NCI-H2196 (cell line): ENCODE data around the gene TNFRSF17.
"Not testable (repeated sequence)": the region's sequence is repeated elsewhere in the genome, so short reads cannot be mapped to it uniquely, and the experiment has no call there.

Source experiments
- DNase-seq: peaks from one replicate; lab custom pipeline; 2025; ENCODE audit not compliant: unreplicated experiment; lab: John Stamatoyannopoulos, UW

TNFRSF17 gene

DNA sequence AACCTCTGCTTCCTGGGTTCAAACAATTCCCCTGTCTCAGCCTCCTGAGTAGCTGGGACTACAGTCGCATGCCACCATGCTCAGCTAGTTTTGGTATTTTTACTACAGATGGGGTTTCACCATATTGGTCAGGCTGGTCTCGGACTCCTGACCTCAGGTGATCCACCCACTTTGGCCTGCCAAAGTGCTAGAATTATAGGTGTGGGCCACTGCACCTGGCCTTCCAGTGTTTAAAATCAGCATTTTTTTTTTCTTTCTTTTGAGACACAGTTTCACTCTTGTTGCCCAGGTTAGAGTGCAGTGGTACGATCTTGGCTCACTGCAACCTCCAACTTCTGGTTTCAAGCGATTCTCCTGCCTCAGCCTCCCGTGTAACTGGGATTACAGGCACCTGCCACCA lies 5.3 kb downstream of the TNFRSF17 start:
- not testable (repeated sequence) for DNase-seq

DNA sequence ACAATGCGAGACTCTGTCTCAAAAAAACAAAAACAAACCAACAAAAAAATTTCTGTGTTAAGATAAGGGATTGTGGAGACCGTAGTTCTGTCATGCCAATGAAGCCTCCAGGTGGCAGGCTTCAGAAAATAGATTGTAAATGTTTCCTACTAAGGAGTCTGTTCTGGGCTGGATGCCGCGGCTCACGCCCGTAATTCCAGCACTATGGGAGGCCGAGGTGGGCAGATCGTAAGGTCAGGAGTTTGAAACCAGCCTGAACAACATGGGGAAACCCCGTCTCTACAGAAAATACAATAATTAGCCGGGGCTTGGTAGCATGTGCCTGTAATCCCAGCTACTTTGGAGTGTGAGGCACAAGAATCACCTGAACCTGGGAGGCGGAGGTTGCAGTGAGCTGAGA lies 7.1 kb downstream of the TNFRSF17 start:
- no peak for DNase-seq

DNA sequence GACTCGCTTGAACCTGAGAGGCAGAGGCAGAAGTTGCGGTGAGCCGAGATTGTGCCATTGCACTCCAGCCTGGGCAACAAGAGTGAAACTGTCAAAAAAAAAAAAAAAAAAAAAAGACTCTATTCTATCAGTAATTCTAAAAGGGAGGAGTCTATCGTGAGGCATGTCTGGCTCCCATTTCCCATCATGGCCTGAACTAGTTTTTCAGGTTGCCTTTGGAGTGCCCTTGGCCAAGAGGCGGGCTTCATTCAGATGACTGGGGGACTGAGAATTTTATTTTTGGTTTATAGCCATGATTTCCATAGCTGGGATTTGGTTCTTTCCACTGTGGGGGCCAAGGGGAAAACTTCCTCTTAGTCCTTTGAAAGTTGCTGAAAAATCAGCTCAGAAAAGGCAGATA lies 8.1 kb downstream of the TNFRSF17 start:
- DNase-seq = no peak

DNA sequence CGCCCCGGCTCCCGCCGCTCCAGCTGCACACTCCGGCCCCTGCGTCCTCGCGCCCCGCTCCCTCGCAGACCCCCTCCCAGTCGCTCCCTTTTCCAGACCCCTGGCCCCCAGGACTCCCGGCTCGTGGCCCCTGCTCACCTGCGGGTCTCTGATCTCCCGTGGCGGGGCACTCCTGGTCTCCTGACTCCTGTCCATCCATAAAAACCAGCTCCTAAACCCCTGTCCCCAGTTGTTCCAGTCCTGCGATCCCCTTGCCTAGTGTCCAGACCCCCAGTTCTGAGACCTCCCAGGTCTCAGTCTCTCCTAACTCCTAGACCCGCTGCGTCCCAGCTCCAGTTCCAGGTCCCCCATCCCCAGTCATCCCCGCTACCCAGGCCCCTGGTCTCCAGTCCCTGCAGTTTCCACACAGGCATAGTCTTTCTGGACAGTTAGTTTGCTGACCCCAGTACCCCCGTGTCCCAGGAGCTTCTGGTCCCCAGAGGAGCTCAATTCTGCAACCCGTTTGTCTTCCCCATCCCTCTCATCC lies 11.9 kb downstream of the TNFRSF17 start:
- DNase-seq = no peak

DNA sequence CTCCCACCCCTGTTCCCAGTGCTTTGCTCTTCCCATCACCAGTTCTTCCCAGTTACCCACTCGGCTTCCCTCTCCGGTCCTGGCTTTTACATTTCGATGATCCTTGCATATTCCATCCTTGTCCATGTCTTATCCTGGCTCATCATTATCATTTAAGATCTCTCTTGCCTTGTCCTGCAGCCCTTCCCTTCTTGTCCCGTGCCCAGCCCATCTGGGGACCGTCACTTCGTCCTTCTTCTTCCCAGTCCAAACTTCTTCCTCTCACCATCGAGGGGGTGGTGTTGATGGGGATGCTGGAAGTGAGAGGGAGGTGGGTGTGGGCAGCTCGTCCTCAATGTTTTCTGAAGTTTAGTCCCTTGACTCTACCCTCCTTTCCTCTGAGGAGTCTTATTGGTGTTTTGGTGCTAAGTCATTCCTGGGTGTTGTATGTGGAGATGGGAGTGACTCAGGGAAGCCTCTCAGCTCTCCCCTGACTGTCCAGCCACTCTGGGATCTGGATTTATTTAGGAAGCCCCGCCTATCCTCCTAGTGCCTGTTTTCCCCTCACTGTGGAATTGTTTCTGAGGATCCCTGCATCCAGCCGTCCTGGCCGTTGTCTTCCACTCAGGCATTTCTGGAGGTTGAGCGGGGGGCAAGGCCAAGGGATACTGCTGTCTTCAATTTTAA lies 12.5 kb downstream of the TNFRSF17 start:
- DNase-seq = no peak

DNA sequence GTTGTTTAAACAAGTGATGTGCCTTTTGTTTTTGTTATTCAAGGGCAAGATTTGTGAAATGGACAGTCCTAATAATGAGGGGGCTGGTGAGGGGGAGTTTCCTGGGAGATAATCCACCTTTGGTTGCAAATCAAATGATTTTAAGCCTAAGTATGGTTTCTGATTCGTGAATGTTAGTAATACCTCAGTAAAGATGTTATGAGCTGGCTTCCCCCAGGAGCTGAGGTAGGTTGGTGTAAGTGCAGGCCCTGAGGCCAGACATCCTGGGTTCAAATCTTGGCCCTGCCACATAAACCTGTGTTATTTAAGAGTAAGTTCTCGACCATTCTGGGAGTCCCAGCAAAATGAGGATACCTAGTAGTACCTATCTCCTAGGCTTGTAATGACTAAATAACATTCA lies 13.1 kb downstream of the TNFRSF17 start:
- no peak for DNase-seq

DNA sequence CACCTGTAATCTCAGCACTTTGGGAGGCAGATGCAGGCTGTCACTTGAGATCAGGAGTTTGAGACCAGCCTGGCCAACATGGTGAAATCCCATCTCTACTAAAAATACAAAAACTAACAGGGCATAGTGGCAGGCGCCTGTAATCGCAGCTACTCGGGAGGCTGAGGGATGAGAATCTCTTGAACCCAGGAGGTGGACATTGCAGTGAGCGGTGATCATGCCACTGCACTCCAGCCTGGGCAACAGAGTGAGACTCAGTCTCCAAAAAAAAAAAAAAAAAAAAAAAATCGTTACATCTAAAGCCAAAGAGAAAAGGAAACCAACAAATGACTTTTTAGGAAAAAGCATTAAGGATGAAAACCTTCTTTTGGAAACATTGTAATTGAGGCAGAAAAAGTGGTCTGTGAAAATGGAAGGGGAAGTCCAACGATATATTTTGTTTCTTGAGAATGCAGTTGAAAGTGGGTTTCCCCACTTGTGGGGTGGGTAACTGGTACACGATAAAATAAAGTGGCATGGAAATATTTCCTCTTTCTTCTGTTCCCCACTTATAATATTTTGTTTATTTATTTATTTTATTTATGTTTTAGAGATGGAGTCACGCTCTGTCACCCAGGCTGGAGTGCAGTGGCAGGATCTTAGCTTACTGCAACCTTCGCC lies 14.1 kb downstream of the TNFRSF17 start:
- no peak for DNase-seq

DNA sequence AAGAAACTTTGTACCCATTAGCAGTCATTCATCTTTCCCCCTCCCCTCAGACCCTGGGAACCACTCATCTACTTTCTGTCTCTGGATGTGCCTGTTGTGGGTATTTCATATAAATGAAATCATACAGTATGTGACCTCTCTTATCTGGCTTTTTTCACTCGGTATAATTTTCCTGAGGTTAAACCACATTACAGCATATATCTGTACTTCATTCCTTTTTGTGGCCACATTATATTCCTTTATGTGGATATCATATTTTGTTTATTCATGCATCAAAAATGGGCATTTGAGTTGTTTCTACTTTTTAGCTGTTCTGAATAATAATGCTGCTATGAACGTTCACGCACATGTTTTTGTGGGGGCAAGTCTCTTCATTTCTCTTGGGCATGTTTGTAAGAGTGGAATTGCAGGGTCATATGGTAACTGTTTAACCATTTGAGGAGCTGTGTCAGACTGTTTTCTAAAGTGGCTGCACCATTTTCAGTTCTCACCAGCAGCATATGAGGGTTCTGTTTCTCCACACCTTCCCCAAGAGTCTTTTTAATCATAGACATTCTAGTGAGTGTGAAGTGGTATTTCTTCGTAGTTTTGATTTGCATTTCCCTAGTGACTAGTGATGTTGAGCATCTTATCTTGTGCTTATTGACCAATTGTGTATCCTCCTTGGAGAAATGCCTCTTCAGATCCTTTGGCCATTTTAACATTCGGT lies 15.3 kb downstream of the TNFRSF17 start:
- DNase-seq = no peak

DNA sequence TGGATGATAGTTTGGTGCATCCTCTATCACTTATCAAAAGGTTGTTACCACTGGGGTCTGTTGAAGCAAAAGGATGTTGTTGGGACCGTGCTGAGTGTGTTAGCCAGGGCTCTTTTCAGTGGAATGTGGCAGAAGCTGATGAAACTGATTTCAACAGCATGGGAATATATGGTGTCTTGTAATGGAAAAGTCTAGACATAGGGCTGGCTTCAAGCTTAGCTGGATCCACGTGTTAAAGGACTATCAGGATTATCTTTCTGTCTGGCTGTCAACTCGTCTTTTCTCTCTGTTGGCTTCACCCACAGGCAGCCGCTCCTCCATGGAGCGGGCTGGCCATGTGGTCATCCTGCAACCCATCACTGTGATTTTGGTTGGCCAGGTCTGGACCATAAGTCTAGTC lies 20.2 kb downstream of the TNFRSF17 start:
- DNase-seq = no peak

DNA sequence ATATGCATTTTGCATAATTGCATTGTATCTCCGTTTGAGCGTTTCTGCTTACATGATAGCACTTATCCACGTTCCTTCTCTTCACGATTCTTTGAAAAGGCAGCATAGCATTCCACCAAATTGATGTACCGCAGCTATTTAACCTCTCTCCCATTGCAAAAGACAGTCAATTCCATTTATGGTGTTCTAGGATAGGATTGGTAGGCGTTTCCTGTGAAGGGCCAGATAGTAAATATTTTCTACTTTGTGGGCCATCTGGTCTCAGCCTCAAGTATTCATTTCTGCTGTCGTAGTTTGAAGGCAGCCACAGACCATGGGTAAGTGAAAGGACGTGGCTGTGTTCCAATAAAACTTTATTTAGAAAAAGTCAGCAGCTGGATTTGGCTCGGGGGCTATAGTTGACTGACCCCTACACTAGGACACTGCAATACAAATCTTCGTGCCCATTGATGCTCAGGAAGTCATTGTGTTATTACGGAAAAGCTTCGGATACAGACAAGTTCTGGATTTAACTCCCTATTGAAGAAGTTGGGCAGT lies 21.6 kb downstream of the TNFRSF17 start:
- no peak for DNase-seq

DNA sequence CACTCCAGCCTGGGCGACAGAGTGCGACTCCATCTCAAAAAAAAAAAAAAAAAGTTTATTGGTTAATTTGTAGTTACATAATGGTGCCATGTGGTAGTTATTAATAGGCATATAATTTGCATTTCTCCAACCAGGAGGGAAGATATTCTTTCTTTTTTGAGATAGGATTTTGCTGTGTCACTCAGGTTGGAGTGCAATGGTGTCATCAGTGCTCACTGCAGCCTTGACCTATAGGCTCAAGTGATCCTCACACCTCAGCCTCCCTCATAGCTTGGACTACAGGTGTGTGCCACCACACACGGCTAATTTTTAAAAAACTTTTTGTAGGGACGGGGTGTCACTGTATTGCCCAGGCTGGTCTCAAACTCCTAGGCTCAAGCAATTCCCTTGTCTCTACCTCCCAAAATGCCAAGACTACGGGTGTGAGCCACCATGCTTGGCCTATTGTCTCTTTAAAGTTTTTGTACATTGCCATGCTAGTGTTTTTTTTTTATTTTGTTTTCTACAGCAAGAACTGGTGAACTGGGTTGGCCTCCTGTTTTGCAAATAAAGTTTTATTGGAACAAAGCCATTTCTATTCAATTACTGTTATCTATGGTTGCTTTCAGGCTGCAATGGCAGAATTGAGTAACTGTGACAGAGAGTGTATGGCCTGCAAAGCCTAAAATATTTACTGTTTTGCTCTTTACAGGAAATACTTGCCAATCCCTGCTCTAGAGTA lies 23.4 kb downstream of the TNFRSF17 start:
- DNase-seq = no peak

DNA sequence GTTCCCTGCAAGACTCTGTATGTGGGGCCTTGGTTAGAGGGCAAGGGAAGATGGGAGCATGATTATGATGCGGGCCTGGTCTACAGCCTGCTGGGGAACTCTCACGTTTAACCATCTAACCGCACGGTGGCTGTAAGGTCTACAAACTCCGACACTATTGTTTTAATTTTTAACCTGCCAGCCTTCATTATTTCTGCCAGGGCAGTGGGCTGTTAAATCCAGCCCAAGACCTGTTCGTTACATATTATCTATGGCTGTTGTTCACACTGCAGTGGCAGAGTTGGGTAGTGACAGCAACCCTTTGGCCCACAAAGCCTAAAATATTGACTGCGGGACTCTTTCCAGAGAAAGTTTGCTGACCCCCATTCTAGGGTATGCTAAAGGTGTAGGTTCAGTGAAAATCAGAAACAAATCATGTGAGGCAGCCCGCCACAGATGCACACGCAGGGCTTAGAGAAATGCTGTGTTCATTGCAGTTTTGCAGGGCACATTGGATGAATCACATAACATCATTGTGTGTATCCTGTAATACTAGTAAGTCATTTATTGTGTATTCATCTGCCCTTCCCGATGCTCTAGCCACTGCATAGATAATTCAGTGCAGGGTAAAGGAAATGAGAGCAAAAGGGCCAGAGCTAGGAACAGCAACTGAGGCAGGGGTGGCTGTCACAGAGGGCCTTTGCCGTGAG lies 25.8 kb downstream of the TNFRSF17 start:
- no peak for DNase-seq

DNA sequence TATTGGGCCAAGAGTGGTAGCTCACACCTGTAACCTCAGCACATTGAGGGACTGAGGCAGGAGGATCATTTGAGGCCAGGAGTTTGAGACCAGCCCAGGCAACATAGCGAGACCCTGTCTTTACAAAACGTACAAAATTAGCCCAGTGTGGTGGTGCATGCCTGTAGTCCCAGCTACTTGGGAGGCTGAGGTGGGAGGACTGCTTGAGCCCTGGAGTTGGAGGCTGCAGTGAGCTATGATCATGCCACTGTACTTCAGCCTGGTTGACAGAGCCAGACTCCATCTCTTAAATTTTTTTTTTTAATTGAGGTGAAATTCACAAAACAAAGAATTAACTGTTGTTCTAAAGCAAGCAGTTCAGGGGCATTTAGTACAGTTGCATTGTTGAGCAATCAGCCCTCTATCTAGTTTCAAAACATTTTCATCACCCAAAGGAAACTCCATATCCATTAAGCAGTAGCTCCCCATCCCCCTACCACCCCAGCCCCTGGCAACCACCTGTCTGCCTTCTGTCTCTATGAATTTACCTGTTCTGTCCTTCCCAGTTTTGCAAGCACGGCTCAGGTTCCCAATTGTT lies 27.1 kb downstream of the TNFRSF17 start:
- DNase-seq = peak; percentile 34

DNA sequence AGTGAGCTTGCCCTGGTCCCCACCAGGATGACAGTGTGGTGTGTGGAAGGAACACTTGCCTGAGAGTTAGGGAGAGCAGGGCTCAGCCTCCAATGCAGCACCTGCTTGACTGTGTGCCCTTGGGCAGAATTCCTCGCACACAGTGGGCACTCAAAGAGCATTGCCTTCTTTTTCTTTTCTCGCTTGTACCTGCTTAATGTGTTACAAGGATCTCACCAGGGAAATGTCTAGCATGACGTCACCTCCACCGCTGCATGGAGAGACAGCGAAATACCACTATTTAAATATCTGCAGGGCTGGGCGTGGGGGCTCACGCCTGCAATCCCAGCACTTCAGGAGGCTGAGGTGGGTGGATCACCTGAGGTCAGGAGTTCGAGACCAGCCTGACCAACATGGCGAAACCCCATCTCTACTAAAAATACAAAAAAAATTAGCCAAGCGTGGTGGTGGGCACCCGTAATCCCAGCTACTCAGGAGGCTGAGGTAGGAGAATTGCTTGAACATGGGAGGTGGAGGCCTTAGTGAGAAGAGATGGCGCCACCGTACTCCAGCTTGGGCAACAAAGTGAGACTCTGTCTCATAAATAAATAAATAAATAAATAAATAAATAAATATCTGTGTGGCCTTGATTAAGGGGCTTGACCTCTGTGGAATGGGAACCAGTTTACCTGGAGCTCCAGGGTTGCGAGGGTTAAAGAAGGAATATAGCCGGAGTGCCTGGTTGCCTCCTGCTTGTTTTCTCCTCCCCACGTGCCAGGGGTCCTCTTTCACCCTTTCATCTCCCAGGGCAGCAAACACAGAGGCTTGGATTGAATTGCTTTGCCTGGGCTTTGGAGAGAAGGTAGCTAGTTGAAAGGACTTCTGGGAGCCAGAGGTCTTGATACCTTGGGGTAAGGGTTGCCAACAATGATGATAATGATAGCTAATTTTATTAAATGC lies 27.8 kb downstream of the TNFRSF17 start:
- DNase-seq = no peak

DNA sequence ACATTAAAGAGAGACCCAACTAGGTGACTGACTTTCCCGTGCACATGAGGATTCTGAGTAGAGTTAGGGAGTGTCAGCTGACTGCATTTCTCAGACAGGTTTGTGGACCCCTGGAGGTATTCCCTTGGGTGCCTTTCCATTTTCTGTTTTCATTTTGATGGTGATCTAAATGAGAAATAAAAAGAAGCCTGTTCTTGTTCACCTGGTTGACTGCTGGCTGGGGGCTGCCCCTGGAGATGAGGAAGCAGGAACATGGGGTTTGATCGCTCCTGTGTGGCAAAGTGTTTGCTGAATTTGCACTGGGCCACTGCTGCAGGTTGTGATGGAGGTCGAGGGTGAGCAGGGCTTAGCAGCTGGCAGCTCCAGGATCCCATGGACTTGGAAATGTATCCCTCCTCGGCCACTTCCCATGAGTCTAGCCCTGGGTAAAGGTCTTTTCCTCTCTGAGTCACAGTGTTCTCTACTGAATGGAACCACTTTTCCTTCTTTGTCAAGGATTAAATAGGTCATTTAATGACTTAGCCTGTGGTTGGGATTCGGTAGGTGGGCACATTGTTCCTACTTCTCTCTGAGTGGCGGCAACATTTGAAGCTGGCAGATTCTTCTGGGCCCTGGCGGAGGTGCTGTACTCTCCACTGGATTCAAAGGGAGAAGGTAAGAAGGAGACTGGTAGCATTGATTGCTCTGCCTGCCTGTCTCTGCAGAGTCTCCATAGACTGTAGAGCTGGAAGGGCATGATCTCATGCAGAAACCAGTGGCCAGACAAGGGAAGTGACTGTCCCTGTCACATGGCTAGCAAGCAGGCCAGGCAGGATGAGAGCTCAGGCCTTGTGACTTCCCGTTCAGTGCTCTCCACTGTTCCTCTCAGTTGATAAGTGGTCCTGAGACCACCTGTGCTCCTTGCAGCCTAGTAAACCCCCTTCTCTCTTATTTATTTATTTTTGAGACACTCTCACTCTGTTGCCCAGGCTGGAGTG lies 29.4 kb downstream of the TNFRSF17 start:
- no peak for DNase-seq

DNA sequence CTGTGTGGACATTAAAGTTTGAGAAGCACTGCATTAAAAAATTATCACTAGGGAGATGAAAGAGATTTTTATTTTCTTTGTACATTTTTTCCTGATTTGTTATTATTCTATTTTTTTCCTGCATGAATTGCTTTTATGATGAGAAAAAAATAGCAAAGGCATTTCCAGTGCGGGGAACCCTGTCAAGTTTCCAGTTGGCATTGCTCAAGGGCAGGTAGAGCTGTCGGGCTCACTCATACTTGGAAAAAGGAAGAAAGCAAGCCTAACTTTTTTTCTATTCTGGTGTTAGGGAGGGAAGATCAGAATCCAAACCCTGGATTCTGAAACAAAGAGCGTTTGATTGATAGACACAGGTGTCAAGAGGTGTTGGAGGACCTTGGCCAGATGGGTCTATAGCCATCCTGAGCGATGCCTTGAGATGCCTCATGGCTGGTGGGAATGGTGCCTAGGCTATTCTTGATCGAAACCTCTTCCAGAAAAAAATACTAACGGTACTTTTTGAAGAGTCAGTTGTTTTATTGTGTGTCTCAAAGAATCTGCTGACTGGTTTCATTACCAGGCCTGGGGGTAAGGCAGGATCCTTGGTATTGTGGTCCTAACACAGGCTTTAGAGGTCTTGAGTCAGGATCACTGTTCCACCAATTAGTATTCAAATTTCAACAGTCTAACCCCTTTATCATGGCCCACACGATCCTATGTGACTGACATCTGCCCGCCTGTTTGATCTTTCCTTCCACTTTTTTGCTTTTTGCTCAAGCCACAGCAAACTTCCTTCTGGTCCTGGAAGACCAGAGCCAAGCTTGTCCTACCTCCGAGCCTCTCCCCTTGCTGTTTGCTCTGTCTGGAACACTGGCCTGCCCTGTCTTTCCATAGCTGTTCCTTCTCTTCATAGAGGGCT lies 31.7 kb downstream of the TNFRSF17 start:
- no peak for DNase-seq

DNA sequence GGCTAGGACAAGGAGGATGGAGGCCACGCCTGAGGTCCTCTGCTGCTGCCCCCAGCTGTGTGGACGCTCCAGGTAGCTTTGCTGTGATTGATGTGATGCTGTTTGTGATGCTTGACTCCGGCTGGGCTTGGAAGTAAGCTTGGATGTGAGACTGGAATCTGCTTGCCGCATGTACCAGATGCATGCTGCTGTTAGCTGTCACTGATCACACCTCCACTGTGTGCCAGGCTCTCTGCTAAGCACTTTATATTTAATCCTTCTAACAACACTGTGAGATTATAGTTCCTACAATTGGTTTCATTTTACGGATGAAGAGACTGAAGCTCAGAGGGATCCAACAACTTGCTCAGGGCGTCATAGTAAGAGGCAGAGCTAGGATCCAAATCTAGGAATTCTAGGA lies 35.0 kb downstream of the TNFRSF17 start:
- DNase-seq = no peak
